IMR-90 (cell line): ENCODE results near the gene ABHD12. TPM values are rescaled to one million over a fixed set of nuclear protein-coding genes. Genes with fewer than 3 reads are reported as not detected.

ENCODE experiments used
- ATAC-seq: fragments of 200-7000 bp; cut with Tn5 transposase; 2 replicates; pipeline ENCODE4 v1.9.1; 2020; ENCODE audit warnings: low read depth, mild to moderate bottlenecking, moderate library complexity
- BruUV-seq: library from RNA; stranded (reverse); fragments of 400-500 nt; replicated peaks from 2 replicates; lab custom pipeline; 2021; lab: Mats Ljungman, UMichigan
- CTCF ChIA-PET: fragments of 300-600 bp; formaldehyde crosslinking; extraction: SDS; loops from one replicate; lab custom pipeline; 2021; ENCODE audit warnings: antibody characterized with exemption; lab: Yijun Ruan, JAX
- POLR2A ChIA-PET: fragments of 300-600 bp; sonication (Branson Sonifier 250); formaldehyde crosslinking; loops from one replicate; lab custom pipeline; 2022; ENCODE audit warnings: antibody characterized with exemption; ENCODE audit not compliant: unreplicated experiment; lab: Charles Lee
- DNase-seq: peaks from one replicate; pipeline ENCODE4 v3.0.0; 2013
- H2AFZ ChIP-seq: replicated peaks from 2 replicates; pipeline ENCODE3; 2013; ENCODE audit warnings: low read length, mild to moderate bottlenecking; ENCODE audit not compliant: poor library complexity
- H2AK5ac ChIP-seq: 2 replicates; pipeline ENCODE4 v1.6.1; 2013; ENCODE audit warnings: low read depth, low read length, inconsistent platforms
- H2AK9ac ChIP-seq: replicated peaks from 2 replicates; pipeline ENCODE3; 2013; ENCODE audit warnings: mild to moderate bottlenecking, low read depth, low read length, moderate library complexity; ENCODE audit not compliant: poor library complexity
- H2BK120ac ChIP-seq: 2 replicates; pipeline ENCODE4 v1.6.1; 2013; ENCODE audit warnings: low read depth, low read length, inconsistent platforms
- H2BK15ac ChIP-seq: 3 replicates; pipeline ENCODE4 v1.6.1; 2013; ENCODE audit warnings: low read depth, low read length, inconsistent platforms
- H2BK20ac ChIP-seq: 2 replicates; pipeline ENCODE4 v1.6.1; 2013; ENCODE audit warnings: low read depth, mild to moderate bottlenecking, inconsistent platforms, low read length, moderate library complexity
- H2BK5ac ChIP-seq: 2 replicates; pipeline ENCODE4 v1.6.1; 2013; ENCODE audit warnings: mild to moderate bottlenecking, low read depth, low read length, inconsistent platforms; ENCODE audit not compliant: poor library complexity, severe bottlenecking
- H3K14ac ChIP-seq: replicated peaks from 2 replicates; pipeline ENCODE4 v1.6.1; 2013; ENCODE audit warnings: low read depth, low read length, inconsistent platforms
- H3K18ac ChIP-seq: 2 replicates; pipeline ENCODE4 v1.6.1; 2013; ENCODE audit warnings: low read depth, low read length, control low read depth
- H3K23ac ChIP-seq: 2 replicates; pipeline ENCODE4 v1.6.1; 2013; ENCODE audit warnings: low read depth, low read length, inconsistent platforms
- H3K27ac ChIP-seq: 2 replicates; pipeline ENCODE4 v1.5.1; 2013; ENCODE audit warnings: mild to moderate bottlenecking, control low read depth, low read length; ENCODE audit not compliant: insufficient read depth
- H3K27me3 ChIP-seq: 2 replicates; pipeline ENCODE4 v1.6.1; 2013; ENCODE audit warnings: low read length; ENCODE audit not compliant: control insufficient read depth, insufficient read depth
- H3K36me3 ChIP-seq: 2 replicates; pipeline ENCODE4 v1.6.1; 2013; ENCODE audit warnings: low read length, mixed read lengths; ENCODE audit not compliant: control insufficient read depth, insufficient read depth
- H3K4ac ChIP-seq: 2 replicates; pipeline ENCODE4 v1.6.1; 2013; ENCODE audit warnings: low read depth, low read length, inconsistent platforms
- H3K4me1 ChIP-seq: 2 replicates; pipeline ENCODE4 v1.6.1; 2013; ENCODE audit warnings: low read length, mixed read lengths; ENCODE audit not compliant: control insufficient read depth, insufficient read depth
- H3K4me2 ChIP-seq: 2 replicates; pipeline ENCODE4 v1.6.1; 2013; ENCODE audit warnings: low read depth, mild to moderate bottlenecking, control low read depth, low read length, moderate library complexity
- H3K4me3 ChIP-seq: 2 replicates; pipeline ENCODE4 v1.5.1; 2013; ENCODE audit warnings: low read depth, mild to moderate bottlenecking, control low read depth, low read length, moderate library complexity; ENCODE audit not compliant: insufficient read depth
- H3K56ac ChIP-seq: 2 replicates; pipeline ENCODE4 v1.6.1; 2013; ENCODE audit warnings: low read length, inconsistent platforms; ENCODE audit not compliant: insufficient read depth; ENCODE audit errors: extremely low read depth
- H3K79me1 ChIP-seq, 2 experiments: 2 replicates each; pipeline ENCODE4 v1.6.1; 2013; ENCODE audit warnings: low read length in 2 of 2, inconsistent platforms in 1 of 2, low read depth in 1 of 2
- H3K9ac ChIP-seq: 2 replicates; pipeline ENCODE4 v1.6.1; 2013; ENCODE audit warnings: low read depth, low read length, control low read depth
- H3K9me1 ChIP-seq: 2 replicates; pipeline ENCODE4 v1.6.1; 2013; ENCODE audit warnings: low read length, inconsistent platforms; ENCODE audit not compliant: insufficient read depth
- H3K9me3 ChIP-seq: 2 replicates; pipeline ENCODE4 v1.6.1; 2013; ENCODE audit warnings: low read length; ENCODE audit not compliant: control insufficient read depth, insufficient read depth
- H4K20me1 ChIP-seq: 2 replicates; pipeline ENCODE4 v1.6.1; 2013; ENCODE audit warnings: low read length, inconsistent platforms; ENCODE audit not compliant: insufficient read depth
- H4K5ac ChIP-seq: 2 replicates; pipeline ENCODE4 v1.6.1; 2013; ENCODE audit warnings: mild to moderate bottlenecking, low read depth, low read length, control low read depth
- H4K8ac ChIP-seq, 2 experiments: 2 replicates each; pipeline ENCODE4 v1.6.1; 2013; ENCODE audit warnings: low read depth in 2 of 2, low read length in 2 of 2, control low read depth in 1 of 2, inconsistent platforms in 1 of 2
- H4K91ac ChIP-seq: 2 replicates; pipeline ENCODE4 v1.6.1; 2013; ENCODE audit warnings: low read depth, low read length, inconsistent platforms; ENCODE audit not compliant: insufficient read depth
- BHLHE40 ChIP-seq: fragments of 150-350 bp; IDR thresholded peaks from 2 replicates; pipeline ENCODE4 v1.6.1; 2016; ENCODE audit warnings: mild to moderate bottlenecking, low read depth, low read length
- CEBPB ChIP-seq: IDR thresholded peaks from 2 replicates; pipeline ENCODE4 v1.6.1; 2012; ENCODE audit warnings: low read depth, low read length, improper control_type of control experiment
- CHD1 ChIP-seq: IDR thresholded peaks from 2 replicates; pipeline ENCODE4 v1.6.1; 2012; ENCODE audit warnings: low read depth, low read length, improper control_type of control experiment
- FOS ChIP-seq: fragments of 150-350 bp; IDR thresholded peaks from 2 replicates; pipeline ENCODE4 v1.6.1; 2016; ENCODE audit warnings: low read depth, low read length
- MAFK ChIP-seq: IDR thresholded peaks from 2 replicates; pipeline ENCODE4 v1.6.1; 2012; ENCODE audit warnings: low read depth, low read length, improper control_type of control experiment
- MAZ ChIP-seq: IDR thresholded peaks from 2 replicates; pipeline ENCODE4 v1.6.1; 2012; ENCODE audit warnings: low read depth, mild to moderate bottlenecking, low read length, improper control_type of control experiment, moderate library complexity, borderline replicate concordance
- MXI1 ChIP-seq: IDR thresholded peaks from 2 replicates; pipeline ENCODE4 v1.6.1; 2012; ENCODE audit warnings: low read depth, mild to moderate bottlenecking, low read length, moderate library complexity, borderline replicate concordance
- NFE2L2 ChIP-seq: fragments of 150-350 bp; IDR thresholded peaks from 2 replicates; pipeline ENCODE4 v1.6.1; 2016; ENCODE audit warnings: low read depth, mild to moderate bottlenecking, low read length
- POLR2A ChIP-seq: IDR thresholded peaks from 2 replicates; pipeline ENCODE4 v1.6.1; 2012; ENCODE audit warnings: mild to moderate bottlenecking, low read depth, low read length
- RAD21 ChIP-seq: IDR thresholded peaks from 2 replicates; pipeline ENCODE4 v1.6.1; 2012; ENCODE audit warnings: low read length, improper control_type of control experiment
- RCOR1 ChIP-seq: IDR thresholded peaks from 2 replicates; pipeline ENCODE4 v1.6.1; 2012; ENCODE audit warnings: mild to moderate bottlenecking, low read length, improper control_type of control experiment; ENCODE audit not compliant: insufficient replicate concordance
- RFX5 ChIP-seq: IDR thresholded peaks from 2 replicates; pipeline ENCODE4 v1.8.0; 2012; ENCODE audit warnings: low read depth, mild to moderate bottlenecking, low read length, moderate library complexity
- SMC3 ChIP-seq: fragments of 150-350 bp; IDR thresholded peaks from 2 replicates; pipeline ENCODE4 v1.6.1; 2016; ENCODE audit warnings: low read depth, mild to moderate bottlenecking, antibody characterized with exemption, low read length, moderate library complexity
- WGBS, 2 experiments: methylation state at CpG; one replicate each; pipeline versions ENCODE4 v1.1.5 to v1.1.7; 2013; ENCODE audit warnings: missing lambda C conversion rate in 2 of 2; ENCODE audit not compliant: insufficient read length in 1 of 2; ENCODE audit errors: extremely low coverage in 2 of 2; 5-methylcytosine and 5-hydroxymethylcytosine counted together
- dilution Hi-C: fragments of 300-500 bp; cut with HindIII; formaldehyde crosslinking; loops from one replicate; pipeline ENCODE4 v1.14.3; 2018; ENCODE audit warnings: low sequenced_read_pairs; ENCODE audit not compliant: unreplicated experiment
- in situ Hi-C: fragments of 300-500 bp; cut with MboI; formaldehyde crosslinking; loops from 3 replicates; pipeline ENCODE4 v1.14.3; 2019; ENCODE audit warnings: low sequenced_read_pairs, inconsistent platforms, mixed read lengths
- intact Hi-C: fragments of 100-400 bp; cut with micrococcal nuclease; formaldehyde crosslinking; loops from 2 replicates; pipeline ENCODE4 v1.10.0; 2022
- polyA plus RNA-seq, 3 experiments: library from polyadenylated mRNA; depleted of rRNA; stranded (reverse); fragments of >200 nt; gene quantifications; 2 replicates each; pipeline ENCODE4 v1.2.3, GENCODE V29; 2012; ENCODE audit warnings: low replicate concordance in 1 of 3
- total RNA-seq: library from RNA; depleted of rRNA; stranded (reverse); fragments of >200 nt; gene quantifications from 2 replicates; pipeline ENCODE4 v1.2.3, GENCODE V29; 2012
- TF ChIP-seq, protein P1 (sequence below): conservative IDR thresholded peaks from 2 replicates; pipeline ENCODE4 v1.5.1; 2012; ENCODE audit warnings: mild to moderate bottlenecking, low read depth, low read length, improper control_type of control experiment
- TF ChIP-seq, protein P2 (sequence below): fragments of 150-350 bp; IDR thresholded peaks from 2 replicates; pipeline ENCODE4 v1.6.1; 2016; ENCODE audit warnings: low read depth, mild to moderate bottlenecking, low read length, moderate library complexity, borderline replicate concordance

ABHD12 gene
- total and polyA plus RNA-seq, 2 of the 4 experiments (the other 2 are of a cell fraction): 80.7 to 108 TPM

DNA sequence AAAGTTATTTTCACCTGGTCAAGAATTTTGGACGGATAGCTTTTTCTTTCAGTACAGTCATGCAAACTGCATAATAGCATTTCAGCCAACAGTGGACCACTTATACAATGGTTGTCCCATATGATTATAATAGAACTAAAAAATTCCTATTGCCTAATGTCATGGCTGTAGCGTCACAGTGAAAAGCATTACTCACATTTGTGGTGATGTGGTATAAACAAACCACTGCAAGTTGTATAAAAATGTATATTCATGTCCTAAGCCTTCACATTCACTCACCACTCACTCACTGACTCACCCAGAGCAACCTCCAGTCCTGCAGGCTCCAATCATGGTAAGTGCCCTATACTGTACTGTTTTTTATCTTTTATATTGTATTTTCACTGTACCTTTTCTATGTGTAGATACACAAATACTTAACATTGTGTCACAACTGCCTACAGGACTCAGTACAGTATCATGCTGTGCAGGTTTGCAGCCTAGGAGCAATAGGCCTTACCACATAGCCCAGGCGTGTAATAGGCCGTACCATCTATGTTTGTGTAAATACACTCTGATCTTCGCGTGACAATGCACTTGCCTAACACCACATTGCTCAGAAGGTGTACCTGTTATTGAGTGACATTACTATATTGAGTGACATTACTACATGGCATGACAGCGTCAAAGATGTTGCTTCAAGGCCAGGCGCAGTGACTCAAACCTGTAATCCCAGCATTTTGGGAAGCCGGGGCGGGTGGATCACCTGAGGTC lies 17.9 kb downstream of the ABHD12 start:
- H3K79me1 ChIP-seq: peaks cover 47 to 87% of the 10 kb centered on the region in 2 experiments
- H3K23ac ChIP-seq: peak overlapping the region; percentile 79
- ChIA-PET CTCF (no interaction called here), POLR2A (no interaction called here)
- H4K91ac ChIP-seq: peak overlapping the region; percentile 75
- 100% methylated on average over 4 of the region's 10 CpGs; no CpG with 5 or more reads in 1 of the 2 experiments for WGBS, 2 experiments
- H3K56ac ChIP-seq: peak overlapping the region; percentile 30; the same call in 1 of the 2 replicates
- H3K36me3 ChIP-seq: no peaks in the 10 kb centered on the region
- peak overlapping the region; percentile 95; the same call in 2 of the 3 replicates for H2BK15ac ChIP-seq
- no peak overlapping the region for H3K4me3 ChIP-seq
- no peak overlapping the region for H3K9ac ChIP-seq
- peak; percentile 95 for ATAC-seq
- peaks cover 33% of the 10 kb centered on the region for H3K9me3 ChIP-seq
- peaks cover 5% of the 10 kb centered on the region for H3K9me1 ChIP-seq
- H3K14ac ChIP-seq: peak overlapping the region; percentile 77
- peak overlapping the region; percentile 83 for H2BK120ac ChIP-seq
- H3K4ac ChIP-seq: peak overlapping the region; percentile 90
- H3K4me2 ChIP-seq: 0 out of 2 replicates have a peak overlapping the region, but pooled peaks have one; percentile 42
- intact Hi-C loops (loop anchor here (1.0 kb wide), 1 partner anchor 11 kb away; no protein-coding TSS in a partner anchor), dilution Hi-C loops (no loop called here), in situ Hi-C loops (no loop called here)
- H3K27me3 ChIP-seq: no peaks in the 10 kb centered on the region
- H2BK20ac ChIP-seq: peak overlapping the region; percentile 91
- peak overlapping the region; percentile 97 for H3K18ac ChIP-seq
- H2AK9ac ChIP-seq: no peak overlapping the region
- peaks cover 11% of the 10 kb centered on the region for H3K4me1 ChIP-seq
- H4K5ac ChIP-seq: peak overlapping the region; percentile 66; the same call in 1 of the 2 replicates
- BruUV-seq: TSS peak; percentile 89
- peak overlapping the region; percentile 49 to 88 for H4K8ac ChIP-seq
- peak overlapping the region; percentile 97 for H2AK5ac ChIP-seq
- H2AFZ ChIP-seq: no peak overlapping the region
- DNase-seq: peak; percentile 99
- H4K20me1 ChIP-seq: peaks cover 9% of the 10 kb centered on the region
- H3K27ac ChIP-seq: peak overlapping the region; percentile 94
- peak overlapping the region; percentile 98 for H2BK5ac ChIP-seq
- no peak for TF ChIP-seq POLR2A
- TF ChIP-seq FOS: peak; percentile 93
- TF ChIP-seq, protein P1, sequence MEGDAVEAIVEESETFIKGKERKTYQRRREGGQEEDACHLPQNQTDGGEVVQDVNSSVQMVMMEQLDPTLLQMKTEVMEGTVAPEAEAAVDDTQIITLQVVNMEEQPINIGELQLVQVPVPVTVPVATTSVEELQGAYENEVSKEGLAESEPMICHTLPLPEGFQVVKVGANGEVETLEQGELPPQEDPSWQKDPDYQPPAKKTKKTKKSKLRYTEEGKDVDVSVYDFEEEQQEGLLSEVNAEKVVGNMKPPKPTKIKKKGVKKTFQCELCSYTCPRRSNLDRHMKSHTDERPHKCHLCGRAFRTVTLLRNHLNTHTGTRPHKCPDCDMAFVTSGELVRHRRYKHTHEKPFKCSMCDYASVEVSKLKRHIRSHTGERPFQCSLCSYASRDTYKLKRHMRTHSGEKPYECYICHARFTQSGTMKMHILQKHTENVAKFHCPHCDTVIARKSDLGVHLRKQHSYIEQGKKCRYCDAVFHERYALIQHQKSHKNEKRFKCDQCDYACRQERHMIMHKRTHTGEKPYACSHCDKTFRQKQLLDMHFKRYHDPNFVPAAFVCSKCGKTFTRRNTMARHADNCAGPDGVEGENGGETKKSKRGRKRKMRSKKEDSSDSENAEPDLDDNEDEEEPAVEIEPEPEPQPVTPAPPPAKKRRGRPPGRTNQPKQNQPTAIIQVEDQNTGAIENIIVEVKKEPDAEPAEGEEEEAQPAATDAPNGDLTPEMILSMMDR: no peak
- no peak for TF ChIP-seq RAD21
- no peak; the same call in 1 of the 2 replicates for TF ChIP-seq CHD1
- no peak for TF ChIP-seq MXI1
- no peak for TF ChIP-seq MAZ
- TF ChIP-seq, protein P2, sequence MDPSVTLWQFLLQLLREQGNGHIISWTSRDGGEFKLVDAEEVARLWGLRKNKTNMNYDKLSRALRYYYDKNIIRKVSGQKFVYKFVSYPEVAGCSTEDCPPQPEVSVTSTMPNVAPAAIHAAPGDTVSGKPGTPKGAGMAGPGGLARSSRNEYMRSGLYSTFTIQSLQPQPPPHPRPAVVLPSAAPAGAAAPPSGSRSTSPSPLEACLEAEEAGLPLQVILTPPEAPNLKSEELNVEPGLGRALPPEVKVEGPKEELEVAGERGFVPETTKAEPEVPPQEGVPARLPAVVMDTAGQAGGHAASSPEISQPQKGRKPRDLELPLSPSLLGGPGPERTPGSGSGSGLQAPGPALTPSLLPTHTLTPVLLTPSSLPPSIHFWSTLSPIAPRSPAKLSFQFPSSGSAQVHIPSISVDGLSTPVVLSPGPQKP: no peak
- TF ChIP-seq RCOR1: peak; percentile 49
- 0 out of 2 replicates have a peak, but pooled peaks have one; percentile 12 for TF ChIP-seq NFE2L2
- peak; percentile 24; the same call in 1 of the 2 replicates for TF ChIP-seq MAFK
- TF ChIP-seq BHLHE40: peak; percentile 40; the same call in 1 of the 2 replicates
- peak; percentile 93 for TF ChIP-seq CEBPB
- TF ChIP-seq SMC3: 0 out of 2 replicates have a peak, but pooled peaks have one; percentile 10
- TF ChIP-seq RFX5: 0 out of 2 replicates have a peak, but pooled peaks have one; percentile 49
